NCI-H524 treated with DMSO at 0.1 percent for 48 hours (cell line): ENCODE measurements around the gene RAB26.

ENCODE experiments used
- DNase-seq: peaks from one replicate; lab custom pipeline; 2025; lab: John Stamatoyannopoulos, UW

Gene RAB26

GRCh38 chr16:2159175-2159838, 10.9 kb downstream of the RAB26 start:
- no peak for DNase-seq

- DNase-seq: no peak
Observed at GRCh38 chr16:2160915-2161551, 12.6 kb downstream of the RAB26 start.

GRCh38 chr16:2161911-2162310, 13.5 kb downstream of the RAB26 start:
- no peak for DNase-seq

GRCh38 chr16:2162676-2163118, 14.3 kb downstream of the RAB26 start:
- DNase-seq: no peak

GRCh38 chr16:2163211-2163881, 14.9 kb downstream of the RAB26 start:
- no peak for DNase-seq

GRCh38 chr16:2165861-2166260, 17.4 kb downstream of the RAB26 start:
- DNase-seq: no peak

- no peak for DNase-seq
Observed at GRCh38 chr16:2166263-2167067, 18.0 kb downstream of the RAB26 start.

GRCh38 chr16:2167068-2167638, 18.7 kb downstream of the RAB26 start:
- DNase-seq: no peak

- DNase-seq: no peak
Observed at GRCh38 chr16:2170080-2170479, 21.7 kb downstream of the RAB26 start.

GRCh38 chr16:2170587-2171435, 22.4 kb downstream of the RAB26 start:
- DNase-seq: no peak

- DNase-seq: no peak
Observed at GRCh38 chr16:2171601-2172178, 23.3 kb downstream of the RAB26 start.

- no peak for DNase-seq
Observed at GRCh38 chr16:2172688-2173335, 24.4 kb downstream of the RAB26 start.

- DNase-seq: no peak
Observed at GRCh38 chr16:2173366-2173765, 24.9 kb downstream of the RAB26 start.

GRCh38 chr16:2173916-2174315, 25.5 kb downstream of the RAB26 start:
- no peak for DNase-seq

- no peak for DNase-seq
Observed at GRCh38 chr16:2174396-2175131, 26.1 kb downstream of the RAB26 start.

- no peak for DNase-seq
Observed at GRCh38 chr16:2175454-2175853, 27.0 kb downstream of the RAB26 start.

- DNase-seq: no peak
Observed at GRCh38 chr16:2176047-2176446, 27.6 kb downstream of the RAB26 start.

GRCh38 chr16:2177101-2177500, 28.7 kb downstream of the RAB26 start:
- no peak for DNase-seq

GRCh38 chr16:2177561-2177960, 29.1 kb downstream of the RAB26 start:
- no peak for DNase-seq
